Measurements from ENCODE around the gene ULK4. TPM values are rescaled to one million over a fixed set of nuclear protein-coding genes. Genes with fewer than 3 reads are reported as not detected.
A peak's percentile ranks its signal among the peaks of the same experiment; 100 is the strongest.

Gene ULK4
- polyA plus RNA-seq, 1 of the 3 experiments (the other 2 are of a cell fraction): 6.2 TPM

DNA sequence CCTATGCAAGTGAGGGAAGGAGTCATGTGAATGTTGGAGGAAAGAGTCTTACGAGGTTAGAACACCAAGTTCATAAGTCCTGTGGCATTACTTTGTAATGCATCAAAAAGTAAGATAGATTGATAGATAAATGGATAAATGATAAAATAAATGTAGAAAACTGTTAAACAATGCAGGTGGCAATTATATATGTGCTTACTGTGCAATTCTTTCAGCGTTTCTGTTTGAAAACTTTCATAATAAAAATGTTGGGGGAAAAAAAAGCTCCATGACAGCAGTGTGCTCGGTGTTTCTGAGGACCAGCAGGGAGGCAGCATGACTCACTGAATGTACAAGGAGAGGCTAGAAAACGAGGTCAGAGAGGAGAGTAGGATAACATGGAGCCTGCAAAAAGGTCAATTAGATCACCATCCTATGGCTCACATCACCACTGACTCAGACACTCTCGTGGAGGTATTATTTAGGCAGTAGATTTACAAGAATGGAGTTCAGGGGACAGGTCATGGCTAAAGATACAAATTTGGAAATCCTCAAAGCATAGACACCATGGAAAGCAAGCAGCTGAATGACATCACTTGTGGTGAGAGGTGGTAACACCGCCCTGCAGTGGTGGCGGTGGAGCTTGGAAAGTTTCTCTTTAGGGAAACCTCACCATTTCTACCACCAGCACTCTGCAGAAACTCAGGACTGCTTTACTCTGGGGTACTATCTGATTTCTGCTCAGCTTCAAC is 542.8 kb downstream of the ULK4 start:
- Histone ChIP-seq H3K27ac (ENCODE audit: low read depth in 2 of 2, low read length in 1 of 2) (no peak overlapping the region), H4K20me1 (ENCODE audit: insufficient read depth) (no peaks in the 10 kb centered on the region), H3K4me2 (no peak overlapping the region), H3F3A (replicated peaks; ENCODE audit: insufficient read depth) (no peaks in the 10 kb centered on the region), H3K4me1 (ENCODE audit: control insufficient read depth in 1 of 2, insufficient read depth in 2 of 2, low read depth in 1 of 2, low read length in 1 of 2) (no peaks in the 10 kb centered on the region; a peak in 1 of 4 replicates), H2AFZ (ENCODE audit: low read depth) (no peak overlapping the region), H3K9me3 (no peaks in the 10 kb centered on the region), H3K27me3 (ENCODE audit: insufficient read depth) (no peaks in the 10 kb centered on the region), H3K36me3 (replicated peaks in 1 of 2; ENCODE audit: control insufficient read depth in 1 of 2, insufficient read depth in 2 of 2, low read length in 1 of 2) (no peaks in the 10 kb centered on the region), H3K9me2 (no peaks in the 10 kb centered on the region), H3K79me2 (ENCODE audit: insufficient read depth) (no peaks in the 10 kb centered on the region), H3K9ac (no peak overlapping the region), H3K4me3 (ENCODE audit: low read depth in 2 of 2, low read length in 1 of 2) (no peak overlapping the region)
- POLR2A ChIA-PET: no interaction called here
- no peak for DNase-seq
- CTCF ChIA-PET: interaction anchor here (0.9 kb wide), 1 partner anchor 16 kb away, joined by 3 read pairs; no protein-coding TSS in a partner anchor
- 55% methylated on average over 7 of the region's 7 CpGs for WGBS (ENCODE audit: low lambda C conversion rate)
- TF ChIP-seq FOSL2 (IDR thresholded peaks at IDR 0.05; ENCODE audit: borderline replicate concordance, low read depth) (peak; percentile 12; the same call in 1 of the 2 replicates), SMC3 (IDR thresholded peaks at IDR 0.05; ENCODE audit: low read depth, low read length) (no peak)

DNA sequence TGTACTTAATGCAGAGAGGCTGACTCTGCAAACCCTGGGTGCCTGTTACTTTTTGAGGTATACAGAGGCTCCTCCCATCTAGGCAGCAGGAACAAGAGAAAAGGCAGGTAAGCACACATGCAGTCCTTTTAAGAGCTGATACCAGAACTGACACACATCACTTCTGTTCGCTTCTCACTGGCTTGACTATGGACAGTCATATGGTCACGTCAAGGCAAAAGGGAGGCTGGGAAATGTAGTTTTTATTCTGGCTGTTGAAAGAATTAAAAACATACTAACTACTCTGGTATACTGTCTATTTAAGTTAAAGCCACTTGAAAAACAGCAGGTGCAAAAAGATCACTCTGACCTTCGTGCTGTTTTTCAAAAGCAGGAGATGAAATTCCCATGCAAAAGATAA is 544.3 kb downstream of the ULK4 start:
- H3F3A ChIP-seq (replicated peaks; ENCODE audit: insufficient read depth): no peaks in the 10 kb centered on the region
- POLR2A ChIA-PET: no interaction called here
- H3K27me3 ChIP-seq (ENCODE audit: insufficient read depth): no peaks in the 10 kb centered on the region
- DNase-seq: no peak
- H3K27ac ChIP-seq (ENCODE audit: low read depth in 2 of 2, low read length in 1 of 2): no peak overlapping the region
- CTCF ChIA-PET: interaction anchor here (1.2 kb wide), 1 partner anchor 837 kb away, joined by 3 read pairs; no protein-coding TSS in a partner anchor
- no peaks in the 10 kb centered on the region; a peak in 1 of 4 replicates for H3K4me1 ChIP-seq (ENCODE audit: control insufficient read depth in 1 of 2, insufficient read depth in 2 of 2, low read depth in 1 of 2, low read length in 1 of 2)
- H3K9ac ChIP-seq: no peak overlapping the region
- H3K9me3 ChIP-seq: no peaks in the 10 kb centered on the region
- no peak overlapping the region for H3K4me2 ChIP-seq
- H3K79me2 ChIP-seq (ENCODE audit: insufficient read depth): no peaks in the 10 kb centered on the region
- H4K20me1 ChIP-seq (ENCODE audit: insufficient read depth): no peaks in the 10 kb centered on the region
- 69% methylated on average over 3 of the region's 3 CpGs for WGBS (ENCODE audit: low lambda C conversion rate)
- H3K4me3 ChIP-seq (ENCODE audit: low read depth in 2 of 2, low read length in 1 of 2): no peak overlapping the region
- H3K9me2 ChIP-seq: no peaks in the 10 kb centered on the region
- TF ChIP-seq RCOR1 (IDR thresholded peaks at IDR 0.05; ENCODE audit: low read length) (no peak), RXRA (IDR thresholded peaks at IDR 0.05; ENCODE audit: borderline replicate concordance, low read depth) (no peak), FOSL2 (IDR thresholded peaks at IDR 0.05; ENCODE audit: borderline replicate concordance, low read depth) (no peak), MEF2A (IDR thresholded peaks at IDR 0.05; ENCODE audit: borderline replicate concordance, low read depth) (no peak), GATA2 (CRISPR knock-in tag; IDR thresholded peaks at IDR 0.05) (no peak), RAD21 (IDR thresholded peaks at IDR 0.05; ENCODE audit: low read length) (no peak), NFIC (IDR thresholded peaks at IDR 0.05; ENCODE audit: borderline replicate concordance) (no peak), FOXM1 (IDR thresholded peaks at IDR 0.05; ENCODE audit: low read depth) (no peak)
- TF ChIP-seq, protein P1, sequence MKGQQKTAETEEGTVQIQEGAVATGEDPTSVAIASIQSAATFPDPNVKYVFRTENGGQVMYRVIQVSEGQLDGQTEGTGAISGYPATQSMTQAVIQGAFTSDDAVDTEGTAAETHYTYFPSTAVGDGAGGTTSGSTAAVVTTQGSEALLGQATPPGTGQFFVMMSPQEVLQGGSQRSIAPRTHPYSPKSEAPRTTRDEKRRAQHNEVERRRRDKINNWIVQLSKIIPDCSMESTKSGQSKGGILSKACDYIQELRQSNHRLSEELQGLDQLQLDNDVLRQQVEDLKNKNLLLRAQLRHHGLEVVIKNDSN (IDR thresholded peaks at IDR 0.05; ENCODE audit: borderline replicate concordance, low read depth): no peak
- TF ChIP-seq, protein P2, sequence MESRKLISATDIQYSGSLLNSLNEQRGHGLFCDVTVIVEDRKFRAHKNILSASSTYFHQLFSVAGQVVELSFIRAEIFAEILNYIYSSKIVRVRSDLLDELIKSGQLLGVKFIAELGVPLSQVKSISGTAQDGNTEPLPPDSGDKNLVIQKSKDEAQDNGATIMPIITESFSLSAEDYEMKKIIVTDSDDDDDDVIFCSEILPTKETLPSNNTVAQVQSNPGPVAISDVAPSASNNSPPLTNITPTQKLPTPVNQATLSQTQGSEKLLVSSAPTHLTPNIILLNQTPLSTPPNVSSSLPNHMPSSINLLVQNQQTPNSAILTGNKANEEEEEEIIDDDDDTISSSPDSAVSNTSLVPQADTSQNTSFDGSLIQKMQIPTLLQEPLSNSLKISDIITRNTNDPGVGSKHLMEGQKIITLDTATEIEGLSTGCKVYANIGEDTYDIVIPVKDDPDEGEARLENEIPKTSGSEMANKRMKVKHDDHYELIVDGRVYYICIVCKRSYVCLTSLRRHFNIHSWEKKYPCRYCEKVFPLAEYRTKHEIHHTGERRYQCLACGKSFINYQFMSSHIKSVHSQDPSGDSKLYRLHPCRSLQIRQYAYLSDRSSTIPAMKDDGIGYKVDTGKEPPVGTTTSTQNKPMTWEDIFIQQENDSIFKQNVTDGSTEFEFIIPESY (IDR thresholded peaks at IDR 0.05; ENCODE audit: borderline replicate concordance, low read depth): no peak
- TF ChIP-seq, protein P3, sequence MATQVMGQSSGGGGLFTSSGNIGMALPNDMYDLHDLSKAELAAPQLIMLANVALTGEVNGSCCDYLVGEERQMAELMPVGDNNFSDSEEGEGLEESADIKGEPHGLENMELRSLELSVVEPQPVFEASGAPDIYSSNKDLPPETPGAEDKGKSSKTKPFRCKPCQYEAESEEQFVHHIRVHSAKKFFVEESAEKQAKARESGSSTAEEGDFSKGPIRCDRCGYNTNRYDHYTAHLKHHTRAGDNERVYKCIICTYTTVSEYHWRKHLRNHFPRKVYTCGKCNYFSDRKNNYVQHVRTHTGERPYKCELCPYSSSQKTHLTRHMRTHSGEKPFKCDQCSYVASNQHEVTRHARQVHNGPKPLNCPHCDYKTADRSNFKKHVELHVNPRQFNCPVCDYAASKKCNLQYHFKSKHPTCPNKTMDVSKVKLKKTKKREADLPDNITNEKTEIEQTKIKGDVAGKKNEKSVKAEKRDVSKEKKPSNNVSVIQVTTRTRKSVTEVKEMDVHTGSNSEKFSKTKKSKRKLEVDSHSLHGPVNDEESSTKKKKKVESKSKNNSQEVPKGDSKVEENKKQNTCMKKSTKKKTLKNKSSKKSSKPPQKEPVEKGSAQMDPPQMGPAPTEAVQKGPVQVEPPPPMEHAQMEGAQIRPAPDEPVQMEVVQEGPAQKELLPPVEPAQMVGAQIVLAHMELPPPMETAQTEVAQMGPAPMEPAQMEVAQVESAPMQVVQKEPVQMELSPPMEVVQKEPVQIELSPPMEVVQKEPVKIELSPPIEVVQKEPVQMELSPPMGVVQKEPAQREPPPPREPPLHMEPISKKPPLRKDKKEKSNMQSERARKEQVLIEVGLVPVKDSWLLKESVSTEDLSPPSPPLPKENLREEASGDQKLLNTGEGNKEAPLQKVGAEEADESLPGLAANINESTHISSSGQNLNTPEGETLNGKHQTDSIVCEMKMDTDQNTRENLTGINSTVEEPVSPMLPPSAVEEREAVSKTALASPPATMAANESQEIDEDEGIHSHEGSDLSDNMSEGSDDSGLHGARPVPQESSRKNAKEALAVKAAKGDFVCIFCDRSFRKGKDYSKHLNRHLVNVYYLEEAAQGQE (IDR thresholded peaks at IDR 0.05; ENCODE audit: low read depth, low read length): no peak
- H3K36me3 ChIP-seq (replicated peaks in 1 of 2; ENCODE audit: control insufficient read depth in 1 of 2, insufficient read depth in 2 of 2, low read length in 1 of 2): no peaks in the 10 kb centered on the region
- no peak overlapping the region for H2AFZ ChIP-seq (ENCODE audit: low read depth)
